Thyroid gland (tissue), 4 donors: Measurements from ENCODE around the gene TMEM26.

Experiments used
- CTCF ChIP-seq, 6 experiments: fragments of 200-600 bp in 3 of 6; fragments of 450-650 bp in 3 of 6; sonication (generic) in 3 of 6; IDR thresholded peaks; one replicate each; pipeline ENCODE4 v1.5.1; 2016 to 2019; ENCODE audit warnings: antibody characterized with exemption in 6 of 6, mild to moderate bottlenecking in 2 of 6, inconsistent platforms in 1 of 6, moderate library complexity in 1 of 6
- POLR2A ChIP-seq, 2 donors: fragments of 450-650 bp; IDR thresholded peaks; one replicate each; pipeline ENCODE4 v1.6.1; 2017; ENCODE audit warnings: antibody characterized with exemption in 2 of 2, mild to moderate bottlenecking in 2 of 2, moderate library complexity in 1 of 2

- TF ChIP-seq CTCF (IDR thresholded peaks at IDR 0.05) (no peak), POLR2A (IDR thresholded peaks at IDR 0.05) (no peak)
These were observed 2.5 kb upstream of the TMEM26 start for GRCh38 chr10:61455656-61456055.
